ENCODE measurements around the gene BORCS8. TPM values are rescaled to one million over a fixed set of nuclear protein-coding genes. Genes with fewer than 3 reads are reported as not detected.
A peak's percentile ranks its signal among the peaks of the same experiment; 100 is the strongest.
"Not testable (repeated sequence)": the region's sequence is repeated elsewhere in the genome, so short reads cannot be mapped to it uniquely, and the experiment has no call there.

The BORCS8 gene
- total RNA-seq, 2 experiments from 2014 or later = 20.8 to 22.2 TPM

- CTCF ChIA-PET = interaction anchor here (0.8 to 2.7 kb wide), 9 partner anchors 10 to 81 kb away, joined by 3 to 12 read pairs (median 5); partner anchors contain the start of genes BORCS8, NR2C2AP and RFXANK
- DNase-seq (no peak), ATAC-seq (no peak)
- Mint-ChIP-seq H3K27me3 (peaks cover 10% of the 10 kb centered on the region), H3K27ac (no peak overlapping the region), H3K36me3 (ENCODE audit: low read depth) (no peaks in the 10 kb centered on the region), H3K4me3 (peak overlapping the region; percentile 47), H3K4me1 (ENCODE audit: low read depth) (peaks cover 2% of the 10 kb centered on the region), H3K9me3 (no peaks in the 10 kb centered on the region)
- no peak for TF ChIP-seq CTCF (IDR thresholded peaks at IDR 0.05)
- intact Hi-C loops (cut with micrococcal nuclease) = no loop called here
- POLR2A ChIA-PET = interaction anchor here (0.5 to 1.3 kb wide), 2 partner anchors 23 to 292 kb away, joined by 3 to 4 read pairs; no protein-coding TSS in a partner anchor
Measured at GRCh38 chr19:19224150-19224851, 32.3 kb upstream of the BORCS8 start.

GRCh38 chr19:19223636-19224035 is 31.7 kb upstream of the BORCS8 start:
- ATAC-seq = no peak

GRCh38 chr19:19223060-19223459 is 31.1 kb upstream of the BORCS8 start:
- ATAC-seq = no peak
- Mint-ChIP-seq H3K9me3 (no peaks in the 10 kb centered on the region), H3K27me3 (peaks cover 9% of the 10 kb centered on the region), H3K4me1 (ENCODE audit: low read depth) (peaks cover 2% of the 10 kb centered on the region), H3K36me3 (ENCODE audit: low read depth) (no peaks in the 10 kb centered on the region), H3K27ac (no peak overlapping the region), H3K4me3 (no peak overlapping the region)
- ChIA-PET CTCF (no interaction called here), POLR2A (no interaction called here)
- no peak for DNase-seq
- intact Hi-C loops (cut with micrococcal nuclease) = no loop called here
- no peak for TF ChIP-seq CTCF (IDR thresholded peaks at IDR 0.05)

More at GRCh38 chr19:19223636-19224035, 31.7 kb upstream of the BORCS8 start:
- intact Hi-C loops (cut with micrococcal nuclease) = no loop called here
- Mint-ChIP-seq H3K4me3 (no peak overlapping the region), H3K9me3 (no peaks in the 10 kb centered on the region), H3K4me1 (ENCODE audit: low read depth) (peaks cover 2% of the 10 kb centered on the region), H3K27me3 (peaks cover 10% of the 10 kb centered on the region), H3K27ac (no peak overlapping the region), H3K36me3 (ENCODE audit: low read depth) (no peaks in the 10 kb centered on the region)
- no peak for DNase-seq
- TF ChIP-seq CTCF (IDR thresholded peaks at IDR 0.05) = no peak
- ChIA-PET POLR2A (interaction anchor here (0.5 to 1.3 kb wide), 2 partner anchors 22 to 293 kb away, joined by 3 to 4 read pairs; no protein-coding TSS in a partner anchor), CTCF (interaction anchor here (1.7 to 2.7 kb wide), 3 partner anchors 11 to 49 kb away, joined by 5 to 12 read pairs (median 9); partner anchors contain the start of genes BORCS8 and RFXANK)

GRCh38 chr19:19221000-19221399 is 29.0 kb upstream of the BORCS8 start:
- H3K9me3 Mint-ChIP-seq; intact Hi-C loops (cut with micrococcal nuclease); H3K27ac Mint-ChIP-seq; ATAC-seq; H3K36me3 Mint-ChIP-seq (ENCODE audit: low read depth); H3K4me3 Mint-ChIP-seq; H3K4me1 Mint-ChIP-seq (ENCODE audit: low read depth); DNase-seq; H3K27me3 Mint-ChIP-seq: not testable (repeated sequence)
- ChIA-PET CTCF (interaction anchor here (1.2 kb wide), 1 partner anchor 75 kb away, joined by 4 read pairs; no protein-coding TSS in a partner anchor), POLR2A (interaction anchor here (0.6 kb wide), 1 partner anchor 189 kb away, joined by 3 read pairs; no protein-coding TSS in a partner anchor)

- POLR2A ChIA-PET = no interaction called here
- peaks cover 18% of the 10 kb centered on the region for H3K27me3 Mint-ChIP-seq
- H3K36me3 Mint-ChIP-seq (ENCODE audit: low read depth) = no peaks in the 10 kb centered on the region
- H3K4me1 Mint-ChIP-seq (ENCODE audit: low read depth) = no peaks in the 10 kb centered on the region
- intact Hi-C loops (cut with micrococcal nuclease) = no loop called here
- H3K9me3 Mint-ChIP-seq = no peaks in the 10 kb centered on the region
- CTCF ChIA-PET = no interaction called here
- no peak overlapping the region for H3K4me3 Mint-ChIP-seq
- H3K27ac Mint-ChIP-seq = no peak overlapping the region
- no peak for DNase-seq
- no peak for TF ChIP-seq CTCF (IDR thresholded peaks at IDR 0.05)
- ATAC-seq = no peak
Measured at GRCh38 chr19:19218911-19219310, 27.0 kb upstream of the BORCS8 start.

All from activated CD8-positive, alpha-beta T cell treated with anti-CD3 and anti-CD28 coated beads for 36 hours (primary cell).